Measurements from ENCODE around the gene SLC43A2. TPM values are rescaled to one million over a fixed set of nuclear protein-coding genes. Genes with fewer than 3 reads are reported as not detected.
"Not testable (repeated sequence)": the region's sequence is repeated elsewhere in the genome, so short reads cannot be mapped to it uniquely, and the experiment has no call there.

Gene SLC43A2
- total RNA-seq, 1 experiment from 2014 or later = 12.9 TPM

DNA sequence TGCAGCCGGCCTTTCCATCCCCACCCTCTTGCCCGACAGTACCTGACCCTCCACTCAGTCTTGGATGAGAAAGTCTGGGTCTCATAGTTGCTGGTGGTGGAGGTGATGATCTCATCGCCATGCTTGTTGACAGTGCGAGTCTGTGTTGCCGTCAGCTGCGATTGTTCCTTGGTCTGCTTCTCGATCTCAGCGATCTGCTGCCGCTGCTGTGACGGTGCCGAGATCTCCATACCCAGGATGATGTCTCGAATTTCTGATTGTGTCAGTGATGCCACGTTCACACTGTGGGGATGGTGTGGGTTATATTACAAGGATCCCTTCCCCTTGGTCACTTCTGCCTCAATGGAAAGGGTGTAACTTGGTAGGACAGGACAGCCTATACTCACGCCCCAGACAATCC is 25.1 kb upstream of the SLC43A2 start:
- H3K27me3 ChIP-seq (ENCODE audit: insufficient read depth, low read length) = no peaks in the 10 kb centered on the region
- no peak overlapping the region for H2BK120ac ChIP-seq (ENCODE audit: low read depth, low read length, poor library complexity, severe bottlenecking)
- no peak overlapping the region for H4K5ac ChIP-seq (ENCODE audit: insufficient read length, low read depth, low read length)
- no CpG with 5 or more reads among the region's 14 CpGs for WGBS (ENCODE audit: extremely low coverage, insufficient read length, low lambda C conversion rate)
- no peak overlapping the region for H3K27ac ChIP-seq (ENCODE audit: insufficient read length, low read depth, low read length)
- H3K23ac ChIP-seq (ENCODE audit: insufficient read length, low read depth, low read length) = no peak overlapping the region
- Mint-ChIP-seq H3K27me3 (ENCODE audit: low read depth) (no peaks in the 10 kb centered on the region), H3K4me3 (no peak overlapping the region), H3K36me3 (ENCODE audit: insufficient read depth in 1 of 3, low read depth in 3 of 3) (peaks cover 65 to 83% (median 77%) of the 10 kb centered on the region in 3 experiments), H3K27ac (peak overlapping the region in 1 of 3 experiments; percentile 41; a peak in 1 of 7 replicates), H3K4me1 (peaks cover 4 to 5% of the 10 kb centered on the region in 2 experiments; a peak in 3 of 4 replicates), H3K9me3 (no peaks in the 10 kb centered on the region)
- peaks cover 4% of the 10 kb centered on the region for H3K23me2 ChIP-seq (ENCODE audit: insufficient read length, low read depth, low read length, poor library complexity, severe bottlenecking)
- no peak overlapping the region for H4K91ac ChIP-seq (ENCODE audit: insufficient read length, low read depth, low read length)
- no peaks in the 10 kb centered on the region for H3K9me3 ChIP-seq (ENCODE audit: control insufficient read depth, low read depth, low read length)
- no peak overlapping the region for H2AFZ ChIP-seq (ENCODE audit: low read length)
- H2AK5ac ChIP-seq (ENCODE audit: insufficient read length, low read length) = no peak overlapping the region
- no peak for DNase-seq
- H4K20me1 ChIP-seq (ENCODE audit: control insufficient read depth, insufficient read depth, insufficient read length) = no peaks in the 10 kb centered on the region
- no peak overlapping the region for H2BK12ac ChIP-seq (ENCODE audit: insufficient read length, low read depth, low read length)
- H2BK5ac ChIP-seq (ENCODE audit: insufficient read length, low read length) = no peak overlapping the region
- no peak overlapping the region for H3K9ac ChIP-seq (ENCODE audit: extremely low read depth, insufficient read length, low read length)
- H3K4ac ChIP-seq (ENCODE audit: low read depth, low read length) = no peak overlapping the region
- no peak overlapping the region for H2BK15ac ChIP-seq (ENCODE audit: low read depth, low read length)
- no peak overlapping the region for H2BK20ac ChIP-seq (ENCODE audit: low read depth, low read length, poor library complexity, severe bottlenecking)
- H3K4me2 ChIP-seq (ENCODE audit: insufficient read depth, insufficient read length, low read length) = no peak overlapping the region
- no peak overlapping the region for H3K14ac ChIP-seq (ENCODE audit: insufficient read depth, low read length)
- no peak overlapping the region for H3T11ph ChIP-seq (ENCODE audit: low read length)
- no peak overlapping the region for H3K56ac ChIP-seq (ENCODE audit: insufficient read length, low read depth, low read length)
- no peaks in the 10 kb centered on the region for H3K4me1 ChIP-seq (ENCODE audit: insufficient read depth, low read length)
- no peak for TF ChIP-seq CTCF (conservative IDR thresholded peaks at IDR 0.05)
- no peak overlapping the region for H3K18ac ChIP-seq (ENCODE audit: insufficient read length, low read depth, low read length)
- H4K8ac ChIP-seq (replicated peaks; ENCODE audit: insufficient read length, low read depth, low read length) = no peak overlapping the region
- H3K79me2 ChIP-seq (ENCODE audit: insufficient read depth, low read length) = no peaks in the 10 kb centered on the region
- no peaks in the 10 kb centered on the region for H3K79me1 ChIP-seq (ENCODE audit: insufficient read depth, low read depth, low read length, poor library complexity, severe bottlenecking)

DNA sequence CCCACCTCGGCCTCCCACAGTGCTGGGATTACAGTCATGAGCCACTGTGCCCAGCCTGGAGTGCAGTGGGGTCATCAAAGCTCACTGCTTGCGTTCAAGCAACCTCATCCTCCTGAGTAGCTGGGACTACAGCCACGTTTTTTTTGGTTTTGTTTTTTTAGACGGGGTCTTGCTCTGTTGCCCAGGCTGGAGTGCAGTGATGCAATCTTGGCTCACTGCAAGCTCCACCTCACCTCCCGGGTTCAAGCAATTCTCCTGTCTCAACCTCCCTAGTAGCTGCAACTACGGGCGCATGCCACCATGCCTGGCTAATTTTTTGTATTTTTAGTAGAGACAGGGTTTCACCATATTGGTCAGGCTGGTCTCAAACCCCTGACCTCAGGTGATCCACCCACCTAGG is 24.2 kb upstream of the SLC43A2 start:
- H3K18ac ChIP-seq (ENCODE audit: insufficient read length, low read depth, low read length); H3K79me2 ChIP-seq (ENCODE audit: insufficient read depth, low read length); H3K4me2 ChIP-seq (ENCODE audit: insufficient read depth, insufficient read length, low read length); H2AFZ ChIP-seq (ENCODE audit: low read length); H3K27ac Mint-ChIP-seq; H2BK12ac ChIP-seq (ENCODE audit: insufficient read length, low read depth, low read length); H3K27ac ChIP-seq (ENCODE audit: insufficient read length, low read depth, low read length); H3K56ac ChIP-seq (ENCODE audit: insufficient read length, low read depth, low read length); H4K8ac ChIP-seq (replicated peaks; ENCODE audit: insufficient read length, low read depth, low read length); H3K4me1 ChIP-seq (ENCODE audit: insufficient read depth, low read length); H2BK15ac ChIP-seq (ENCODE audit: low read depth, low read length); H3K9me3 Mint-ChIP-seq; DNase-seq; H3K9me3 ChIP-seq (ENCODE audit: control insufficient read depth, low read depth, low read length); H4K5ac ChIP-seq (ENCODE audit: insufficient read length, low read depth, low read length); H3K27me3 Mint-ChIP-seq (ENCODE audit: low read depth); H2BK120ac ChIP-seq (ENCODE audit: low read depth, low read length, poor library complexity, severe bottlenecking); H4K91ac ChIP-seq (ENCODE audit: insufficient read length, low read depth, low read length); H4K20me1 ChIP-seq (ENCODE audit: control insufficient read depth, insufficient read depth, insufficient read length); H2AK5ac ChIP-seq (ENCODE audit: insufficient read length, low read length); H3K9ac ChIP-seq (ENCODE audit: extremely low read depth, insufficient read length, low read length); H2BK5ac ChIP-seq (ENCODE audit: insufficient read length, low read length); H3K79me1 ChIP-seq (ENCODE audit: insufficient read depth, low read depth, low read length, poor library complexity, severe bottlenecking); H3K14ac ChIP-seq (ENCODE audit: insufficient read depth, low read length); H3T11ph ChIP-seq (ENCODE audit: low read length); H3K4ac ChIP-seq (ENCODE audit: low read depth, low read length); H3K23me2 ChIP-seq (ENCODE audit: insufficient read length, low read depth, low read length, poor library complexity, severe bottlenecking); H2BK20ac ChIP-seq (ENCODE audit: low read depth, low read length, poor library complexity, severe bottlenecking); H3K4me1 Mint-ChIP-seq; H3K27me3 ChIP-seq (ENCODE audit: insufficient read depth, low read length); H3K23ac ChIP-seq (ENCODE audit: insufficient read length, low read depth, low read length): not testable (repeated sequence)
- H3K4me3 Mint-ChIP-seq = 0 out of 5 replicates have a peak overlapping the region, but pooled peaks of 1 of the 2 experiments have one; percentile 42
- no CpG with 5 or more reads among the region's 7 CpGs for WGBS (ENCODE audit: extremely low coverage, insufficient read length, low lambda C conversion rate)
- peaks cover 56 to 73% (median 67%) of the 10 kb centered on the region in 3 experiments; a peak in 6 of 7 replicates for H3K36me3 Mint-ChIP-seq (ENCODE audit: insufficient read depth in 1 of 3, low read depth in 3 of 3)

All from H9 (cell line).